T-helper 22 cell (primary cell): Measurements from ENCODE around the gene EIF4E.
"Not testable (repeated sequence)": the region's sequence is repeated elsewhere in the genome, so short reads cannot be mapped to it uniquely, and the experiment has no call there.

ENCODE experiments used
- DNase-seq: peaks from one replicate; pipeline ENCODE4 v3.0.0-alpha.2; 2020; ENCODE audit warnings: low read depth

Gene EIF4E

DNA sequence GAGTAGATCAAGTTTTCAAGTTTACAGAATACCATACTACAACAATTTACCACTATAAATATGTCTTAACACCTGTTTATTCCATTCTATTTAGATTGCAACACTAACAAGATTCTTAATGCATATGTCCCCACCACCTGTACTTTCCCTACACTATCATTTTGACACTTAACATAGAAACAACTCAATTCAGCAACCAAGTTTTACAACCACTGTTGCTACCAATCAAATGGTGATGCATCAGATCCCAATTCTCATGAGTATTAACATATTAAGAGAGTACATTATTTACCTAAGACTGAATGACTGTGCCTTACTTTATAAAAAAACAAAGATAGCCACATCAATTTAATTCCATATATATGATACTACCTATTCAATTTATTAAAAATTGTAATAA lies 49.4 kb downstream of the EIF4E start:
- DNase-seq: no peak

DNA sequence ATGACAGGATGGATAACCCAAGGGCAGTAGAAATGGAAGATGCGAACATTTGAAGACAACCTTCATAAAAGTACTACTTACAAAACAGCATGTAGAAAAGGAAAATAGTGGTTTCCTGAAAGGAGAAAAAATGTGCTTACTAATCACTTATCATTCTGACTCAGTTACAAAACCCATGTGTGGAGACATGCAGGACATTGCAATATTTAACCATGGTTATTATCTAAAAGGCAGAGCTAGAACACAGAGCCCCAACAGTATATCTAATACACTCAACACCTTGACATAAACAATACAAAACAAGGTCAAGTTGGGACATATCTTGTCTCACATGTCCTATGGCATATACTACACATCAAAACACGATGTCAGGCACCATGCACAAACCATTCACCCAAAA lies 55.9 kb downstream of the EIF4E start:
- DNase-seq: no peak

DNA sequence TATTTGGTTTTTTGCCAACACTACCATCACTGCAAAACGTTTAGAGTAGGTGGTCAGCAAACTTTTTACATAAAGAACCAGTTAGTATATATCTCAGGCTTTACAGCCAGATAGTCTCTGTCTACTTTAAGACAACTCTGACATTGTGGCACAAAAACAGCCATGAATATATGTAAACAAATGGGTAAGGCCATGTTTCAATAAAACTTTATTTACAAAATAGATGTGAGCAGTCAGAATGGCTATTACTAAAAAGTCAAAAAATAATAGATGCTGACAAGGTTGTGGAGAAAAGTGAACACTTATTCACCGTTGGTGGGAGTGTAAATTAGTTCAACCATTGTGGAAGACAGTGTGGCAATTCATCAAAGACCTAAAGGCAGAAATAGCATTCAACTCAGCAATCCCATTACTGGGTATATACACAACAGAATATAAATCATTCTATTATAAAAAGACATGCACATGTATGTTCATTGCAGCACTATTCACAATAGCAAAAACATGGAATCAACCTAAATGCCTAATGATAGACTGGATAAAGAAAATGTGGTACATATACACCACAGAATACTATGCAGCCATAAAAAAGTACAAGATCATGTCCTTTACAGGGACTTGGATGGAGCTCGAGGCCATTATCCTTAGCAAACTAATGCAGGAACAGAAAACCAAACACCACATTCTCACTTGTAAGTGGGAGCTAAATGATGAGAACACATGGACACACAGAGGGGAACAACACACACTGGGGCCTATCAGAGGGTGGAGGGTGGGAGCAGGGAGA lies 56.6 kb downstream of the EIF4E start:
- DNase-seq: not testable (repeated sequence)

DNA sequence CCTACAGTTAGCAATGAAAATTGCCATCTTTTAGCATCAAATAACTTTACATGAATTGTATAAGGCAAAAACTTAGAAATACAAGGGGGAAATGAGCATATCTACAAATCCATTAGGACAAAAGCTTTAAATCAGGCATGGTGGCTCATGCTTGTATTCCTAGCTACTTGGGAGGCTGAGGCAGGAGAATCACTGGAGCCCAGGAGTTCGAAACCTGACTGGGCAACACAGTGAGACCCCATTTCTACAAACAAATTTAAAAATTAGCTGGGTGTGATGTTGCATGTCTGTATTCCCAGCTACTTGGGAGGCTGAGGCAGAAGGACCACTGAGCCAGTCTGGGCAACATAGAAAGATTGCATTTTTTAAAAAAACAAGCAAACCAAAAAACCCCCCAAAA lies 61.3 kb downstream of the EIF4E start:
- DNase-seq: no peak

DNA sequence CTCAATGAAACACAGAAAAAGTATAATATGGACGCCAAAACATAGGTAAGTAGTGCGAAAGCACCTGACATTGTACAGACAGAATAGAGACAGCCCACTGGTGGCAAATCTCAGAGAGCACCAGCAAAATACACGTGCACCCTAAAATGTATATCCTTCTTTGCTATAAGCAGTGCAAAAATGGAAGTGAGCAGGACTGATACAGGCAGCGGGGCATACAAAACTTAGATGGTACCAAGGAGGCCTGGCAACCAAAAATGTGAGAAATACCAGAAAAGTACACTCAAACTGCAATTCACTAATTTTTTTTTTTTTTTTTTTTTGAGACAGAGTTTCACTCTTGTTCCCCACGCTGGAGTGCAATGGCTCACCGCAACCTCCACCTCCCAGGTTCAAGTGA lies 63.9 kb downstream of the EIF4E start:
- DNase-seq: no peak

DNA sequence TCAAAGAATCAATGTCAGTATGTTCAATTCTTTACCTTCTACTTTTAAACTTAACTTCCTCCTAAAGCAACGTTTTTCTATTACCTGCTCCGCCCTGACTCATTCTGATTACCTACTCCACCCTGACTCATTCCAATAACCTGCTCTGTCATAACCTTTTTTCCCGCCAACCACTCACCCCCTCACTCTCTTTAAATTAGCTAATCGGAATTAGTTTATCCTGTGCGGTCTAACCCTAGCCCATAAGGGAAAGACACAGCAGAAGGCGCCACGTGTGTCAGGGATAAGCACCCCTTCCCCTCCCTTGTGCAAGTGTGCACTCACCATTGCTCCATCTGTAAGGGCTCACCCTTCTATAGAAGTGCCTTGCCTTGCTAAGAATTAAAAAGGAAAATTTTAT lies 64.4 kb downstream of the EIF4E start:
- no peak for DNase-seq

DNA sequence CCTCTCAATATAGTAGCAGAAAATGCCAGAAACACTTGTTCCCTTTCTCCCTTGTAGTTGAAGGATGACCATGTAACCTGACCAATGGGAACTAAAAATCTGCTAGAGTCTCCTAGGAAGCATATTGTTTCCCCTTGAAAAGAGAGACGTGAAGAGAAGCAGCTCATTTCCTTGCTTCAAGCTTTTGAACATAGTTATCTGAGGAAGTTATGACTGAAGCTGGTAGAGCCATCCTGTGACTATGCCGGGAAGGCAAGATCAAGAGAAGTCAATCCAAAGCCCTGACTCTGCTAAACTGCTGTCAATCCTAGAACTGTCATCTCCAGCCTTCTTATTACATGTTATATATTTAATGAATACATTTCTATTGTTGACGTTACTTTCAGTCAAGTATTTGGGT lies 66.6 kb downstream of the EIF4E start:
- no peak for DNase-seq

DNA sequence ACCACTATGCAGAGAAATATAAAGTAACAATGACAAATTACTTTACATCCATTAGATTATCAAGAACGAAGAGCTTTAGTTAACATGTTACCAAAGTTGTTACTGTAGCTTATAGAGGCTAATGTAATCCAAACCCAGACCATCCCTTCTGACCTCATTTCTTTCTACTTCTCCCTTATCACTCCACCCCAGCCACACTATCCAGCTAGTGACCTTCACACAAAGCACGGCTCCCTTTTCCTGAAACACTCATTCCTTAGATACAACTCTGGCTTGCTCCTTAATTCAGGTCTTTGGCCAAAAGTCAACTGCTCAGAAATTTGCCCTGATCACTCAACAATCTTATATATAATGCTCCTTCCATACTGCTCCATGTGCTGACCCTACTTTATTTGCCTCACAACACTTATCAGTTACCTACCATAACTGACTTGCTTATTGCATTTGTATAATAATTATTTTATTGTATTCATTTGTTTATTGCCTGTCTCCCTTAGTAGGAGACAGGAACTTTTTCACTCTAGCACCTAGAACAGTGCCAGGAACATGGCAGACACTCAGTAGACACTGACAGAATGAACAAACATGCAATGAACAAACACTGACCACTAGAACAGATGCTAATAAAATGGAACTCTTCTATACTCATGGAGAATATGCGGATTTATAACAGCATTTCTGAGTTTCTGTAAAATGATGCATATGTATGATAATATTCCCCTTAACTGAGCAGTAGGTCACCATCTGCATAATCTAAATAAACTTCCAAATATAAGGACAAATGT lies 67.6 kb downstream of the EIF4E start:
- DNase-seq: no peak

DNA sequence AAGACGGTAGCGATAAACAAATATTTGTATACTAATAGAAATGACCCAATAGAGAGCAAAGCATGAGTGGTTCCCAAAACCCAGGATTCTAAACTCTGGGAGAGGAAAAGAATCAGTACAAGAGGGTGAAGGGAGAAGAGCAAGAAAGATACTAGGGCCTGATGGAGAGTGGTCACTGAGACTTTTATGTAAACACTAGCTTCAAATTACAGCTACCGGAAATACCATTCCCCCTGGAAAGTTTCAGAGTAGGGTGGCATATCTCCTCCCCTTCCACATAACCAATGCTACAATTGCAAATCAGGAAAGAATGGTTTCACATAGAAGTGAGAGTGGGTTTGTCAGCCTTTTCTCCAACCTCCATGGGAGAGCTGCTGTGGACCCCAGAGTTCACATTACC lies 77.1 kb downstream of the EIF4E start:
- no peak for DNase-seq

DNA sequence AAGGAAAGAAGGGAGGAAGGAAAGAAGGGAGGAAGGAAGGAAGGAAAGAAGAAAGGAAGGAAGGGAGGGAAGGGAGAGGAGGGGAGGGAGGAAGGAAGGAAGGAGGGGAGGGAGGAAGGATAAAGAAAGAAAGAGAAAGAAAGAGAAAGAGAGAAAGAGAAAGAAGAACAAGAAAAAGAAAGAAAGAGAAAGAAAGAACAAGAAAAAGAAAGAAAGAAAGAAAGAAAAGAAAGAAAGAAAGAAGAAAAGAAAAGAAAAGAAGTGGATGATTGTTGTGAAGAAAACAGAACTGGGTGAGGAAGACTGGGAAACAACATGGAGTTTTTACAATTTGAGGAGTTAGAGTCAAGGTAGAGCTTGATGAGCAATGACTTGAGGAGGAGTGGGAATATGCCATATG lies 78.0 kb downstream of the EIF4E start:
- DNase-seq: no peak

DNA sequence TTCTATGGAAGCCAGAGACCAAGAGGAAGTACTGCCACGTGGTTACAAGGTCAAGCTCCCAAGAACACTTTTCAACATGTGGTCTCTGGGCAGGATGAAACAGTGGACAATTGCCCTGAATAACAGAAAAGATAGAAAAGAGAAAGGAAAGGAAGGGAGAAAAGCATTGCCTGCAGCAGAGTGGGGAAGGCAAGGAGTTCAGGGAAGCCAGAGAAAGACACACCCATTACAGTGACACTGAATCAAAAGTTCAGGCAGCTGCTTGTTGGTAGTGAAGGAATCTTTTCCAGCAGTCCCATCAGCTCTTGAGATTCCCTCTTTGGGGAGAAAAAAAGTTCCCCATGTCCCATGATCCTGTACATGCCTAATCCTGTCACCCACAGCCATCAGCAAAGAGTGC lies 80.5 kb downstream of the EIF4E start:
- no peak for DNase-seq

DNA sequence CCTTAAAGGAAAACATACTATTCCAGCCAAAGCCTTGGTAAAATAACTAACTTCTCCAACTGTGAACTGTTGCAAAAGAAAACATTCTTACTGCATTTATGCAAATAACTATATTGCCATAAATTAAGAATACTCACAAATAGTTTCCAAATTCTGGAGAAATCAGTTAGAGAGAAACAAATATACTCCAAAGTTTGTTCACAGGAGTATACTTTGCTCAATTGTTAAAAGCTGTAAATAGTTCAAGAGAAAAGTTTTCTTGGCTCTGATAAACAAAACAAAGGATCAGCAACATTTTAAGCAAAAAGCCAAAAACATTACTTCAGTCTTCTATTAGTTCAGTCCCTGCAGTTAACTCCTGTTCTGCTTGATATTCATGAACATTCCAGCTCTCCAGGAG lies 83.0 kb downstream of the EIF4E start:
- no peak for DNase-seq

DNA sequence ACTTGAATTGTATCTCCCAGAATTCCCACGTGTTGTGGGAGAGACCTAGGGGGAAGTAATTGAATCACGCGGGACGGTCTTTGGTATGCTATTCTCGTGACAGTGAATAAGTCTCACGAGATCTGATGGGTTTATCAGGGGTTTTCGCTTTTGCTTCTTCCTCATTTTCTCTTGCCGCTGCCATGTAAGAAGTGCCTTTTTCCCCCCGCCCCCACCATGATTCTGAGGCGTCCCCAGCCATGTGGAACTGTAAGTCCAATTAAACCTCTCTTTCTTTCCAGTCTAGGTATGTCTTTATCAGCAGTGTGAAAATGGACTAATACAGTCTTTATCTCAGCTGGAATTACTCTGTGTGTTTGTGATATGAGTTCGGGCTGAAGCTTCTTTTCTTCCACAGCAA lies 86.0 kb downstream of the EIF4E start:
- not testable (repeated sequence) for DNase-seq

DNA sequence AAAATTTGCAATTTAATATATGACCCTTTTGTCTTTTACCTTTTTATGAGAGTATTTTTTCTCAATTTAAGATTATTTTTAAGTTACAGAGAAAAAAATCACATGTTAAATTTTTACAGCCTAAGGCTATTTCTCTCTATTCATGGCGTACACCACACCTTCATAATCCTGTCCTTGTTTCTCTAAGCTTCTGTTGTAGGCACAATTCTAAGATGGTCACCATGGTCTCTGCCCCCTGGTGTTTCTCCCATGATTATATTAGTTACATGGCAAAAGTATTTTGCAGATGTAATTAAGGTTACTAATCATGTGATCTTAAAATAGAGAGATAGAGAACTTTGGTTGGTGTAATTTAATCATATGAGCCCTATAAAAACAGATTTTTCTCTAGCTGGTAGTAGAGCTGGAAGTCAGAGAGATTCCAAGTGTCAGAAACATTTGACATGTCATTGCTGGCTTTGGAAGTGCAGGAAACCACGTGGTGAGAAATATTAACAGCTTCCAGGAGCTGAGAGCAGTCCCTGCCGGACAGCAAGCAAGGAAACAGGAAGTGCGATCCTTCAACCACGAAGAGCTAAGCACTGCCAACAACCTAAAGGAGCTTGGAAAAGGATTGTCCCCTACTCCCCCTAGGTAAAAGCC lies 89.8 kb downstream of the EIF4E start:
- DNase-seq: no peak

DNA sequence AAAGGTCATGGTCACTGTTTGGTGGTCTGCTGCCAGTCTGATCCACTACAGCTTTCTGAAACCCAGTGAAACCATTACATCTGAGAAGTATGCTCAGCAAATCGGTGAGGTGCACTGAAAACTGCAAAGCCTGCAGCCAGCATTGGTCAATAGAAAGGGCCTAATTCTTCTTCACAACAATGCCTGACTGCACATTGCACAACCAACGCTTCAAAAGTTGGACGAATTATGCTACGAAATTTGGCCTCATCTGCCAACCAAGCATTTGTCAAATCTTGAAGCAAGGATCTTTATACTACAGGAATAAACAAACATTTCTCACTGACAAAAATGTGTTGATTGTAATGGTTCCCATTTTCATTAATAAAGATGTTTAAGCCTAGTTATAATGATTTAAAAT lies 90.4 kb downstream of the EIF4E start:
- DNase-seq: no peak

DNA sequence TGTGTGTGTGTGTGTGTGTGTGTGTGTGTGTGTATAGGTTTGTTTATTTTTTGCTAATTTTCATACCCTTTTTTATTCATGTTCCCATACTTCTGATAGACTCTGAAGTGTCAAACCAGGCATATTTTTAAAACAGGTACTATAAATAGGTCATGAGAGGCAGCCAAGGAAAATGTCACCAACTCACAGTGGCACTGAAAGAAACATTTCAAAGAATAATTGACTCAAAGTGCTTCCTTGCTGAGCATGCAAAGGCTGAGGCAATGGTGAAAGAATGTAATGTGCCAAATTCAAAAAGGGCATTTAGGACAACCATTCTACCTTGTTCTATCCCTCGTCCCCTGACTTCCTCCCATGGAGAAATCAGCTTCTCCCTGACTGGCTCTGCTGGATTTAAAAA lies 95.5 kb downstream of the EIF4E start:
- no peak for DNase-seq

DNA sequence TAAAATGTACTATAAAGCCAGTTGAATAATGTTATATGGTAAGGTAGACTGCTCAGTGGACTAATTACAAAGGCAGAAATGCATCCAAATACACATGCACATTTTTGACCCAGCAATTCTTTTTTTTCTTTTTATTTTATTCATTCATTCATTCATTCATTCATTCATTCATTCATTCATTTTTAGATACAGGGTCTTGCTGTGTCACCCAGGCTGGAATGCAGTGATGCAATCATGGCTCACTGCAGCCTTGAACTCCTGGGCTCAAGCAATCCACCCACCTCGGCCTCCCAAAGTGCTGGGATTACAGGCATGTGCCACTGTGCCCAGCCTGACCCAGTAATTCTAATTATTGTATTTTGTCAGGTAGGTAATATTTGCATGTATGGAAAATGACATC lies 97.9 kb downstream of the EIF4E start:
- not testable (repeated sequence) for DNase-seq
